Measurements from ENCODE around the gene PHLDB3.

- TF ChIP-seq, protein P1, sequence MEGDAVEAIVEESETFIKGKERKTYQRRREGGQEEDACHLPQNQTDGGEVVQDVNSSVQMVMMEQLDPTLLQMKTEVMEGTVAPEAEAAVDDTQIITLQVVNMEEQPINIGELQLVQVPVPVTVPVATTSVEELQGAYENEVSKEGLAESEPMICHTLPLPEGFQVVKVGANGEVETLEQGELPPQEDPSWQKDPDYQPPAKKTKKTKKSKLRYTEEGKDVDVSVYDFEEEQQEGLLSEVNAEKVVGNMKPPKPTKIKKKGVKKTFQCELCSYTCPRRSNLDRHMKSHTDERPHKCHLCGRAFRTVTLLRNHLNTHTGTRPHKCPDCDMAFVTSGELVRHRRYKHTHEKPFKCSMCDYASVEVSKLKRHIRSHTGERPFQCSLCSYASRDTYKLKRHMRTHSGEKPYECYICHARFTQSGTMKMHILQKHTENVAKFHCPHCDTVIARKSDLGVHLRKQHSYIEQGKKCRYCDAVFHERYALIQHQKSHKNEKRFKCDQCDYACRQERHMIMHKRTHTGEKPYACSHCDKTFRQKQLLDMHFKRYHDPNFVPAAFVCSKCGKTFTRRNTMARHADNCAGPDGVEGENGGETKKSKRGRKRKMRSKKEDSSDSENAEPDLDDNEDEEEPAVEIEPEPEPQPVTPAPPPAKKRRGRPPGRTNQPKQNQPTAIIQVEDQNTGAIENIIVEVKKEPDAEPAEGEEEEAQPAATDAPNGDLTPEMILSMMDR (IDR thresholded peaks at IDR 0.05): no peak
- no peak for TF ChIP-seq POLR2A (IDR thresholded peaks at IDR 0.05; ENCODE audit: low read depth)
These were observed 66.1 kb downstream of the PHLDB3 start for GRCh38 chr19:43438291-43439031.
